Measurements from ENCODE around the gene COL6A2. TPM values are rescaled to one million over a fixed set of nuclear protein-coding genes. Genes with fewer than 3 reads are reported as not detected.

Gene COL6A2
- total RNA-seq, 1 experiment from 2014 or later, result 87.0 TPM

DNA sequence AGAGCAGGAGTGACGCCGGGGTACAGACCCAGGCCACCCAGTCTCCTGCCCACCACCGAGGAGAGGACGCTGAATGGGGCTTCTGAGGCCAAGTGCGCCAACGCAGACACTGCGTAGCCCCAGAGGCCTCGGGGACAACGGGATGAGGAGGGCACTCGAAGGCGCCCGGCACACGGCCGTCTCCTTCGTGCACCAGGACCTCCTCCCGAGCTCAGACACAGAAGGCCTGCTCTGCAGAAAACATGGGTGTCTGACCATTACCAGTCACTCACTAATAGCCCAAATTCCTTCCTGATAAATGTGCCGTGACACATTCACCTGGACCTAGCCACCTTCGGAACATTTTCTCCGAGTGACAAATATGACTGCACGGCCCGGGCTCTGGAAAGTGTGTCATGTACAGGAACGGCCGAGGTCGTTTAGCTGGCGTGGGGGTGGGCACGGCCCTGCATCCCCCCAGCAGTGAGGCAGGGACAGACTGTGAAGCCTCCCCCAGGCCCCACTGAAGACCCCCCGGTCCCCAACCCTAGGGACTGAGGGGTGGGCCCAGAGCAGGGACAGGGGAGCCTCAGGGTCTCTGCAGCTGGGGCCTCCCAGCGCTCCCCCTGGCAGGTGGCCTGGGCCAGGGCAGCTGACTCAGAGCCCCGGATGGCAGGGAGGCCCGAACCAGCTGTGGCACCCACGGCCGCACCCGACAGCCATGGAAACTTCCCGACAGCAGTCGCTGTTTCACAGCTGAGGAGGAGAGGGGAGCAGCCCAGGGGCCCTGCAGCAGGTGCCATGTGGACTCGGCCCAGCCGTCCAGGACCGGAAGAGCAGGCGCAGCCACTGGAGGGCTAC lies 16.7 kb upstream of the COL6A2 start:
- Histone ChIP-seq H3K27me3 (ENCODE audit: insufficient read depth, low read length) (no peaks in the 10 kb centered on the region), H3K9ac (ENCODE audit: low read length) (no peak overlapping the region), H3K4me3 (replicated peaks in 1 of 2; ENCODE audit: low read depth in 1 of 2, low read length in 2 of 2) (no peak overlapping the region), H3K4me1 (ENCODE audit: control insufficient read depth in 1 of 2, insufficient read depth in 2 of 2, low read length in 2 of 2) (peaks cover 0 to 5% of the 10 kb centered on the region in 2 experiments; a peak in 1 of 4 replicates), H2AFZ (ENCODE audit: low read depth, low read length, poor library complexity, severe bottlenecking) (no peak overlapping the region), H3K36me3 (ENCODE audit: control insufficient read depth in 1 of 2, insufficient read depth in 2 of 2, low read length in 2 of 2) (no peaks in the 10 kb centered on the region), H3K9me2 (ENCODE audit: insufficient read depth) (no peaks in the 10 kb centered on the region), H3K79me2 (ENCODE audit: insufficient read depth, low read length) (no peaks in the 10 kb centered on the region), H3K4me2 (ENCODE audit: low read length) (no peak overlapping the region), H3K9me3 (ENCODE audit: control insufficient read depth in 1 of 2, insufficient read depth in 1 of 2, low read depth in 1 of 2, low read length in 2 of 2) (no peaks in the 10 kb centered on the region), H4K20me1 (ENCODE audit: insufficient read depth) (no peaks in the 10 kb centered on the region), H3K27ac (ENCODE audit: low read depth, low read length) (no peak overlapping the region)
- no peak for TF ChIP-seq SP1 (IDR thresholded peaks at IDR 0.05; ENCODE audit: low read depth)
- no peak for TF ChIP-seq ZFX (IDR thresholded peaks at IDR 0.05)
- no peak for TF ChIP-seq POLR2AphosphoS5 (IDR thresholded peaks at IDR 0.05; ENCODE audit: low read depth, low read length)
- TF ChIP-seq, protein P1, sequence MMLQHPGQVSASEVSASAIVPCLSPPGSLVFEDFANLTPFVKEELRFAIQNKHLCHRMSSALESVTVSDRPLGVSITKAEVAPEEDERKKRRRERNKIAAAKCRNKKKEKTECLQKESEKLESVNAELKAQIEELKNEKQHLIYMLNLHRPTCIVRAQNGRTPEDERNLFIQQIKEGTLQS (IDR thresholded peaks at IDR 0.05), result no peak
- TF ChIP-seq SIN3A (IDR thresholded peaks at IDR 0.05; ENCODE audit: low read depth), result no peak
- TF ChIP-seq EZH2phosphoT487 (IDR thresholded peaks at IDR 0.05; ENCODE audit: borderline replicate concordance), result no peak
- no TSS peak for BruUV-seq (replicated peaks)
- DNase-seq (ENCODE audit: low read depth, low spot score), result no peak
- ATAC-seq, result 0 out of 2 replicates have a peak, but pooled peaks have one; percentile 29
- RAD21 ChIA-PET (ENCODE audit: low non-redundant PET in 1 of 2, low total read pairs in 2 of 2, uncharacterized antibody in 2 of 2, unreplicated experiment in 2 of 2), result no interaction called here
- intact Hi-C loops (cut with micrococcal nuclease), result no loop called here
- POLR2A ChIA-PET, result no interaction called here
- CTCF ChIA-PET, result no interaction called here

DNA sequence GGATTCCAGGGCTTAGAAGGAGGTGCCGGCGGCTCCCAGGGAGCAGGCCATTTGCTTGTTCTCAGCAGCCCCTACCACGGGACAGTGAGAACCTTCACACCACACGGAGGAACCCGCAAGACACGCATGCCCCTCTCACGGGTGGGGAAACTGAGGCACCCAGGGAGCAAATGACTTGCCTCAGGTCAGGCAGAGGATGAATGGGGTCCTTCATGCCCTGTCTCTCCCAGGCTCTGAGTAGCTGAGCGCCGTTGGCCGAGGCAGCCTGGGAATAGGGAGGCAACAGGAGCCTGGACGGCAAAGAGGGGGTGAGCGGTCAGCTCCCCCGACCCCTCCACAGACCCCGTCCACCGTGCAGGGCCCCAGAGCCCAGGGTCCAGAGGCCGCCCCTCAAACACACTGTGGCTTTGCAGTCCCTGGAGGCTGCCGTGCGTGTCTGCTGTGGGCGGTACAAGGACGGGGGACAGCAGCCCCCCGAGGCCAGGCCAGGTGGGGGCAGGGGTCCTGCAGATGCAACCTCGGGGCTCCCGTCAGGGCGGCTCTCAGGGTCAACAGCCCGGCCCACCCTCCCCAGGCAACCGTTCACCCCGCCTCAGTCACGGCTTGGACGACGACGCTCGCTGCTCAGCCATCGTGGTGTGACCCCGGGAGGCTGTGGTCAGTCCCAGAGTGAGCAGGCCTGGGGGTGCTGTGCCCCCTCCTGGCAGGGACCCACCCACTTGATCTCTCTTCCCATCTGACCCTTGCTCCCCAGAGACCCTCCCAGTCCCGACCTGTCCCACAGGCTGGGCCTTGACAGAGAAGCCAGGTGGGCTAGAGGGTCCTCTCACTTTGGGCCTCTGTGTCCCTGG lies 15.8 kb upstream of the COL6A2 start:
- CTCF ChIA-PET, result no interaction called here
- RAD21 ChIA-PET (ENCODE audit: low non-redundant PET in 1 of 2, low total read pairs in 2 of 2, uncharacterized antibody in 2 of 2, unreplicated experiment in 2 of 2), result no interaction called here
- H3K79me2 ChIP-seq (ENCODE audit: insufficient read depth, low read length), result no peaks in the 10 kb centered on the region
- H3K9me2 ChIP-seq (ENCODE audit: insufficient read depth), result no peaks in the 10 kb centered on the region
- H3K4me1 ChIP-seq (ENCODE audit: control insufficient read depth in 1 of 2, insufficient read depth in 2 of 2, low read length in 2 of 2), result peaks cover 0 to 5% of the 10 kb centered on the region in 2 experiments; a peak in 1 of 4 replicates
- no peaks in the 10 kb centered on the region for H3K36me3 ChIP-seq (ENCODE audit: control insufficient read depth in 1 of 2, insufficient read depth in 2 of 2, low read length in 2 of 2)
- intact Hi-C loops (cut with micrococcal nuclease), result no loop called here
- H3K4me2 ChIP-seq (ENCODE audit: low read length), result no peak overlapping the region
- H2AFZ ChIP-seq (ENCODE audit: low read depth, low read length, poor library complexity, severe bottlenecking), result no peak overlapping the region
- no peak for TF ChIP-seq JUND (IDR thresholded peaks at IDR 0.05)
- no peak for TF ChIP-seq EGR1 (IDR thresholded peaks at IDR 0.05; ENCODE audit: low read depth)
- no peak for TF ChIP-seq CBX3 (IDR thresholded peaks at IDR 0.05; ENCODE audit: low read depth)
- H3K4me3 ChIP-seq (replicated peaks in 1 of 2; ENCODE audit: low read depth in 1 of 2, low read length in 2 of 2), result no peak overlapping the region
- H3K27ac ChIP-seq (ENCODE audit: low read depth, low read length), result no peak overlapping the region
- BruUV-seq (replicated peaks), result no TSS peak
- POLR2A ChIA-PET, result no interaction called here
- no peaks in the 10 kb centered on the region for H4K20me1 ChIP-seq (ENCODE audit: insufficient read depth)
- H3K9ac ChIP-seq (ENCODE audit: low read length), result no peak overlapping the region
- DNase-seq (ENCODE audit: low read depth, low spot score) (no peak), ATAC-seq (no peak)
- no peaks in the 10 kb centered on the region for H3K9me3 ChIP-seq (ENCODE audit: control insufficient read depth in 1 of 2, insufficient read depth in 1 of 2, low read depth in 1 of 2, low read length in 2 of 2)
- H3K27me3 ChIP-seq (ENCODE audit: insufficient read depth, low read length), result no peaks in the 10 kb centered on the region

Measured in HCT116 (cell line).